OCI-LY1 (cell line): ENCODE data around the gene USP9Y.

Experiments used
- EZH2 ChIP-seq: fragments of 200-600 bp; sonication (generic), shearing (Covaris generic); IDR thresholded peaks from 2 replicates; pipeline ENCODE4 v1.8.0; 2017; ENCODE audit warnings: borderline replicate concordance, mixed run types, mild to moderate bottlenecking, antibody characterized with exemption, low read length, moderate library complexity, mixed read lengths
- TF ChIP-seq, protein P1 (sequence below): fragments of 200-600 bp; sonication (generic), shearing (Covaris generic); IDR thresholded peaks from 2 replicates; pipeline ENCODE4 v1.5.1; 2017; ENCODE audit warnings: mild to moderate bottlenecking, antibody characterized with exemption, low read length, moderate library complexity, mixed read lengths

DNA sequence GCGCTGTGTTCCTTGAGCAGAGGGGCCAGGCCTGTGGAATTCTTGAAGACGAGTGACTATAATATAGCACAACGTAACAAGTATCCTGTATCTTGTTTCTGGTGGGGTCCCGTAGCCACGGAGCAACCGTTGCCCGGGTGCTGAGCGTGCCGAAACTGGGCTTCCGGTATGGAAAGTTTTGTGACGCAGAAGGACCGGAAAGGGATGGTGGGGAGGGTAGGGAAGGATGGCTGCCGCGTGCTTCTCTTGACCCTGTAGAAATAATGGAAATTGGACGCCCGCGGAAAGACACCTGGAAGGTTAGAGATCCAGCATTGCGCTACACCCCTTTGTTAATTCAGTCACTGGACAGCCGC lies 204.5 kb downstream of the USP9Y start:
- TF ChIP-seq, protein P1, sequence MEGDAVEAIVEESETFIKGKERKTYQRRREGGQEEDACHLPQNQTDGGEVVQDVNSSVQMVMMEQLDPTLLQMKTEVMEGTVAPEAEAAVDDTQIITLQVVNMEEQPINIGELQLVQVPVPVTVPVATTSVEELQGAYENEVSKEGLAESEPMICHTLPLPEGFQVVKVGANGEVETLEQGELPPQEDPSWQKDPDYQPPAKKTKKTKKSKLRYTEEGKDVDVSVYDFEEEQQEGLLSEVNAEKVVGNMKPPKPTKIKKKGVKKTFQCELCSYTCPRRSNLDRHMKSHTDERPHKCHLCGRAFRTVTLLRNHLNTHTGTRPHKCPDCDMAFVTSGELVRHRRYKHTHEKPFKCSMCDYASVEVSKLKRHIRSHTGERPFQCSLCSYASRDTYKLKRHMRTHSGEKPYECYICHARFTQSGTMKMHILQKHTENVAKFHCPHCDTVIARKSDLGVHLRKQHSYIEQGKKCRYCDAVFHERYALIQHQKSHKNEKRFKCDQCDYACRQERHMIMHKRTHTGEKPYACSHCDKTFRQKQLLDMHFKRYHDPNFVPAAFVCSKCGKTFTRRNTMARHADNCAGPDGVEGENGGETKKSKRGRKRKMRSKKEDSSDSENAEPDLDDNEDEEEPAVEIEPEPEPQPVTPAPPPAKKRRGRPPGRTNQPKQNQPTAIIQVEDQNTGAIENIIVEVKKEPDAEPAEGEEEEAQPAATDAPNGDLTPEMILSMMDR: no peak
- TF ChIP-seq EZH2: no peak
